ENCODE measurements around the gene SPACA7. TPM values are rescaled to one million over a fixed set of nuclear protein-coding genes. Genes with fewer than 3 reads are reported as not detected.

Gene SPACA7
- total RNA-seq, 1 donor, result not detected

DNA sequence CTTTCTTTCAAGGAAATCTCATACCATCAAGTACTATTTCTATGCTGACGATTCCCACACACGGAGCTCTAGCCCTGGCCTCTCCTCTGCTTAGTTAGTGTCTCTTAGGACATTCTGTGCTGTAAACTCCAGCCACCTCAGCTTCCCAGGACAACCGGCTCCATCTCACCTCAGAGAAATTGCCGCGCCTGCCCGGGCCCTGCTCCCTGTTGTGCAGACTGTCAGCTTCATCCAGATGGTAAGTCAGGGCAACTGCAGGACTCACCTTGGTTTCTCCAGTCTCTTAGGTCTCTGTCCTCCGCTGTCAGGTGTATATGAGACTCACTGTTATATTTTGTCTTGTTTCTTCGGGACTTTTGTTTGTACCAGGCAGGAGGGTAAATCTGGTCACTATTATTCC lies 98.7 kb downstream of the SPACA7 start:
- TF ChIP-seq, protein P1, sequence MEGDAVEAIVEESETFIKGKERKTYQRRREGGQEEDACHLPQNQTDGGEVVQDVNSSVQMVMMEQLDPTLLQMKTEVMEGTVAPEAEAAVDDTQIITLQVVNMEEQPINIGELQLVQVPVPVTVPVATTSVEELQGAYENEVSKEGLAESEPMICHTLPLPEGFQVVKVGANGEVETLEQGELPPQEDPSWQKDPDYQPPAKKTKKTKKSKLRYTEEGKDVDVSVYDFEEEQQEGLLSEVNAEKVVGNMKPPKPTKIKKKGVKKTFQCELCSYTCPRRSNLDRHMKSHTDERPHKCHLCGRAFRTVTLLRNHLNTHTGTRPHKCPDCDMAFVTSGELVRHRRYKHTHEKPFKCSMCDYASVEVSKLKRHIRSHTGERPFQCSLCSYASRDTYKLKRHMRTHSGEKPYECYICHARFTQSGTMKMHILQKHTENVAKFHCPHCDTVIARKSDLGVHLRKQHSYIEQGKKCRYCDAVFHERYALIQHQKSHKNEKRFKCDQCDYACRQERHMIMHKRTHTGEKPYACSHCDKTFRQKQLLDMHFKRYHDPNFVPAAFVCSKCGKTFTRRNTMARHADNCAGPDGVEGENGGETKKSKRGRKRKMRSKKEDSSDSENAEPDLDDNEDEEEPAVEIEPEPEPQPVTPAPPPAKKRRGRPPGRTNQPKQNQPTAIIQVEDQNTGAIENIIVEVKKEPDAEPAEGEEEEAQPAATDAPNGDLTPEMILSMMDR (IDR thresholded peaks at IDR 0.05; ENCODE audit: insufficient read depth, low read depth, low read length), result no peak
- DNase-seq (ENCODE audit: low read depth), result no peak
- H3K4me3 ChIP-seq (ENCODE audit: low read depth, low read length), result no peak overlapping the region

DNA sequence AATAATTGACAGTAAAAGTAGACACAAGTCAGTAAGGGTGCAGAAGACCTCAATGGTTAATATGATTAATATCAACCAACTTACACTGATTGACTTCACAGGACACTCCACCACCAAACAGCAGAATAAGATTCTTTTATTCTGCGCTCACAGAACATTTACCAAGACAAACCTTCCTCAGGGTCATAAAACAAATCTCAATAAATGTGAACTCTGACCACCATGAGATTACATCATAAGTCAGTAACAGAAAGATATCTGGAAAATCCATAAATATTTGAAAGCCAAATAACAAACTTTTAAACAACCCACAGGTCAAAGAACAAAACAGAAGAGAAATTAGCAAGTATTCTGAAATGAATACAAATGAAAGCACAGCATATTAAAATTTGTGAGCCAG lies 99.7 kb downstream of the SPACA7 start:
- no peak overlapping the region for H3K4me3 ChIP-seq (ENCODE audit: low read depth, low read length)
- TF ChIP-seq, protein P1 (IDR thresholded peaks at IDR 0.05; ENCODE audit: insufficient read depth, low read depth, low read length), result no peak
- no peak for DNase-seq (ENCODE audit: low read depth)

DNA sequence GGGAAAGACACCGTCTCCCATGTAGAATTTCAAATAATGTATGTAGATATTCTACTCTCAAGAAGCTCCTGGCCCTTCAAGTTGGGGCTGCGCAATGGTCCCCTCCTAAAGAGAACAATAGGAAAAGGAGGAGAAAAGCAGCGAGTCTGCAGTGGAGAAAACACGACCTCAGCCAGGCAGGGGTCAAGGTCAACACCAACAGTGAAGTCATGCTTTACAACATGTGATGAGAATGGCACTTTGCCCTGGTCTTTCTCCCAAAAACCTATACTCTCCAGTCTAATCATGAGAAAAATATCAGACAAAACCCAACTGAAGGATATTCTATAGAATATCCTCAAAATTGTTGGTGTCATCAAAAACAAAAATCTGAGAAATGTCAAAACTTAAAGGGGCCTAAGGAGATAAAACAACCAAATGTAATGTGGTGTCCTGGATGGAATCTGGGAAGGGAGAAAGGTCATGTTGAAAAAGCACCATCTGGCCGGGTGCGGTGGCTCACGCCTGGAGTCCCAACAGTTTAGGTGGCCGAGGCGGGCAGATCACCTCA lies 101.0 kb downstream of the SPACA7 start:
- TF ChIP-seq, protein P1 (IDR thresholded peaks at IDR 0.05; ENCODE audit: insufficient read depth, low read depth, low read length), result no peak
- H3K4me3 ChIP-seq (ENCODE audit: low read depth, low read length), result no peak overlapping the region
- no peak for DNase-seq (ENCODE audit: low read depth)

GRCh38 chr13:112479389-112479788 lies 103.2 kb downstream of the SPACA7 start:
- no peak for DNase-seq (ENCODE audit: low read depth)
- TF ChIP-seq, protein P1 (IDR thresholded peaks at IDR 0.05; ENCODE audit: insufficient read depth, low read depth, low read length), result no peak
- no peak overlapping the region for H3K4me3 ChIP-seq (ENCODE audit: low read depth, low read length)

DNA sequence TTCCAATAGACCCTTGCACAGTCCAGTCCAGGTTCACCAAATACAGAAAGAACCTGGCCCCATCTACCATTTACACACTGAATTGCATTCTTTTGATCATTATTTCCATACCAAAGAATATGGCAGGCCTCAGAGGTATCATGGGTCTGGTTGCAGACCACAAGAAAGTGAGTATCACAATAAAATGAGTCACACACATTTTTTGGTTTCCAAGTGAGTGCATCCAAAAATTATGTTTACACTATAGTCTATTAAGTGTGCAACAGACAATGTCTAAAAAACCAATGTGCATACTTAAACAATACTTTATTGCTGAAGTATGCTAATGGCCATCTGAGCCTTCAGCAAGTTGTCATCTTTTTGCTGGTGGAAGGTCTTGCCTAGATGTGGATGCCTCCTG lies 105.3 kb downstream of the SPACA7 start:
- no peak for DNase-seq (ENCODE audit: low read depth)
- no peak overlapping the region for H3K4me3 ChIP-seq (ENCODE audit: low read depth, low read length)
- TF ChIP-seq, protein P1 (IDR thresholded peaks at IDR 0.05; ENCODE audit: insufficient read depth, low read depth, low read length), result no peak

DNA sequence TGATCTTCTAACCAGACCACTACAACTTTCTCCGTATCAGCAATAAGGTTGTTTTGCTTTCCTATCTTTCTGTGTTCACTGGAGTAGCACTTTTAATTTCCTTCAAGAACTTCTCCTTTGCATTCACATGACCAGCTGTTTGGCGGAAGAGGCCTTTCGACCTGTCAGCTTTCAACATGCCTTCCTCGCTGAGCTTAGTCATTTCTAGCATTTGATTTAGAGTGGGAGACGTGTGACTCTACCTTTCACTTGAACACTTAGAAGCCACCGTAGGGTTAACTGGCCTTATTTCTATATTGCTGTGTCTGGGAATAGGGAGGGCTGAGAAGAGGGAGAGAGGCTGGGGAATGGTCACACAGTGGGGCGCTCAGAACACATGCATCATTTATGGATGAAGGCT lies 107.1 kb downstream of the SPACA7 start:
- TF ChIP-seq, protein P1 (IDR thresholded peaks at IDR 0.05; ENCODE audit: insufficient read depth, low read depth, low read length), result no peak
- H3K4me3 ChIP-seq (ENCODE audit: low read depth, low read length), result no peak overlapping the region
- DNase-seq (ENCODE audit: low read depth), result no peak

Other genes with a start within 250 kb of the SPACA7 start
- gene TUBGCP3, start 211.8 kb downstream of the SPACA7 start, total RNA-seq, result 15.5 and 18.4 TPM in 2 replicates

Measured in fibroblast of villous mesenchyme (primary cell).